Liver (tissue), 9 donors: Measurements from ENCODE around the gene NR4A1. TPM values are rescaled to one million over a fixed set of nuclear protein-coding genes. Genes with fewer than 3 reads are reported as not detected.

Source experiments
- DNase-seq: peaks from one replicate; pipeline ENCODE4 v3.0.0-alpha.2; 2017; ENCODE audit warnings: low spot score
- H3K27ac ChIP-seq, 2 donors: one replicate each; pipeline ENCODE4 v1.7.0; 2013; ENCODE audit warnings: inconsistent platforms in 2 of 2, low read length in 2 of 2, control low read depth in 1 of 2, low read depth in 1 of 2, mild to moderate bottlenecking in 1 of 2
- H3K27me3 ChIP-seq, 4 donors: one replicate each; pipeline versions ENCODE4 v1.6.1 to v1.7.0; 2013; ENCODE audit warnings: low read length in 3 of 4, inconsistent platforms in 1 of 4, mild to moderate bottlenecking in 1 of 4, moderate library complexity in 1 of 4; ENCODE audit not compliant: control insufficient read depth in 4 of 4, insufficient read depth in 4 of 4
- H3K36me3 ChIP-seq, 4 donors: one replicate each; pipeline versions ENCODE4 v1.6.1 to v1.7.0; 2013; ENCODE audit warnings: low read length in 3 of 4, mild to moderate bottlenecking in 3 of 4, low read depth in 1 of 4, moderate library complexity in 1 of 4; ENCODE audit not compliant: control insufficient read depth in 4 of 4, insufficient read depth in 3 of 4
- H3K4me1 ChIP-seq, 4 donors: one replicate each; pipeline versions ENCODE4 v1.6.1 to v1.7.0; 2013; ENCODE audit warnings: low read length in 3 of 4, mild to moderate bottlenecking in 3 of 4, moderate library complexity in 1 of 4; ENCODE audit not compliant: control insufficient read depth in 4 of 4, insufficient read depth in 4 of 4
- H3K4me3 ChIP-seq, 3 donors: one replicate each; pipeline versions ENCODE4 v1.6.1 to v1.7.0; 2013; ENCODE audit warnings: low read length in 3 of 3, control low read depth in 1 of 3, low read depth in 1 of 3, mild to moderate bottlenecking in 1 of 3
- H3K9ac ChIP-seq, 2 donors: one replicate each; pipeline ENCODE4 v1.7.0; 2013; ENCODE audit warnings: low read length in 2 of 2, mild to moderate bottlenecking in 2 of 2, moderate library complexity in 2 of 2, control low read depth in 1 of 2, low read depth in 1 of 2
- H3K9me3 ChIP-seq, 4 donors: one replicate each; pipeline versions ENCODE4 v1.6.1 to v1.7.0; 2013; ENCODE audit warnings: low read length in 3 of 4; ENCODE audit not compliant: control insufficient read depth in 4 of 4
- ATF3 ChIP-seq: IDR thresholded peaks from 2 replicates; pipeline ENCODE4 v1.6.1; 2016; ENCODE audit warnings: antibody characterized with exemption
- CTCF ChIP-seq: fragments of 150-350 bp; IDR thresholded peaks from 2 replicates; pipeline ENCODE4 v1.5.1; 2017; ENCODE audit warnings: improper control_type of control experiment, low read depth, low read length; ENCODE audit not compliant: missing input control
- EGR1 ChIP-seq, 2 donors: IDR thresholded peaks; 2 replicates each; pipeline ENCODE4 v1.6.1; 2016 to 2018; ENCODE audit warnings: antibody characterized with exemption in 2 of 2, low read depth in 2 of 2
- FOXA1 ChIP-seq: IDR thresholded peaks from 2 replicates; pipeline ENCODE4 v1.6.1; 2016; ENCODE audit warnings: antibody characterized with exemption
- FOXA2 ChIP-seq: IDR thresholded peaks from 2 replicates; pipeline ENCODE4 v1.6.1; 2016; ENCODE audit warnings: antibody characterized with exemption
- GABPA ChIP-seq, 2 donors: IDR thresholded peaks in 1 of 2; conservative IDR thresholded peaks in 1 of 2; 2 replicates each; pipeline ENCODE4 v1.6.1; 2016; ENCODE audit warnings: antibody characterized with exemption in 2 of 2, mild to moderate bottlenecking in 1 of 2, moderate library complexity in 1 of 2
- HNF4A ChIP-seq, 2 donors: conservative IDR thresholded peaks; 2 replicates each; pipeline ENCODE4 v1.6.1; 2016; ENCODE audit warnings: antibody characterized with exemption in 2 of 2, mild to moderate bottlenecking in 2 of 2
- HNF4G ChIP-seq: IDR thresholded peaks from 2 replicates; pipeline ENCODE4 v1.6.1; 2016; ENCODE audit warnings: antibody characterized with exemption
- JUND ChIP-seq, 2 donors: IDR thresholded peaks; 2 replicates each; pipeline ENCODE4 v1.6.1; 2016; ENCODE audit warnings: antibody characterized with exemption in 2 of 2
- MAX ChIP-seq: IDR thresholded peaks from 2 replicates; pipeline ENCODE4 v1.6.1; 2016; ENCODE audit warnings: antibody characterized with exemption
- NR2F2 ChIP-seq: IDR thresholded peaks from 2 replicates; pipeline ENCODE4 v1.6.1; 2016; ENCODE audit warnings: antibody characterized with exemption
- RAD21 ChIP-seq, 2 donors: IDR thresholded peaks; 2 replicates each; pipeline ENCODE4 v1.6.1; 2016; ENCODE audit warnings: antibody characterized with exemption in 2 of 2, mild to moderate bottlenecking in 2 of 2
- REST ChIP-seq: IDR thresholded peaks from 2 replicates; pipeline ENCODE4 v1.6.1; 2016; ENCODE audit warnings: antibody characterized with exemption, mild to moderate bottlenecking
- RXRA ChIP-seq, 2 donors: IDR thresholded peaks; 2 replicates each; pipeline ENCODE4 v1.6.1; 2017 to 2018; ENCODE audit warnings: antibody characterized with exemption in 2 of 2, mild to moderate bottlenecking in 1 of 2
- SP1 ChIP-seq: IDR thresholded peaks from 2 replicates; pipeline ENCODE4 v1.6.1; 2018; ENCODE audit warnings: antibody characterized with exemption, mild to moderate bottlenecking
- TAF1 ChIP-seq: conservative IDR thresholded peaks from 2 replicates; pipeline ENCODE4 v1.6.1; 2016; ENCODE audit warnings: antibody characterized with exemption, mild to moderate bottlenecking
- YY1 ChIP-seq: IDR thresholded peaks from 2 replicates; pipeline ENCODE4 v1.6.1; 2016; ENCODE audit warnings: antibody characterized with exemption, mild to moderate bottlenecking
- ZBTB33 ChIP-seq: IDR thresholded peaks from 2 replicates; pipeline ENCODE4 v1.6.1; 2016; ENCODE audit warnings: antibody characterized with exemption
- WGBS: extraction: QIAGEN DNeasy Blood & Tissue Kit; methylation state at CpG from one replicate; pipeline ENCODE4 v1.1.7; 2013; 5-methylcytosine and 5-hydroxymethylcytosine counted together
- polyA plus RNA-seq, 2 donors: library from polyadenylated mRNA; stranded (reverse) in 1 of 2; unstranded in 1 of 2; fragments of 200-250 nt in 1 of 2; fragments of >200 nt in 1 of 2; fragmentation: Nextera tagmentation in 1 of 2; extraction: Ambion mirVana in 1 of 2; gene quantifications; one replicate each; pipeline versions ENCODE4 v1.2.1 to v1.2.3, GENCODE V29; 2013 to 2015
- total RNA-seq, 2 donors: library from RNA; depleted of rRNA; stranded (reverse); fragments of >200 nt; gene quantifications; one replicate each; pipeline ENCODE4 v1.2.3, GENCODE V29; 2014
- donor health status: healthy.
- donor health status: healthy.
- donor health status: healthy.
- donor health status: healthy.
- donor health status: healthy.

NR4A1 gene
- total and polyA plus RNA-seq, 4 donors: 0.79 to 5.8 (median 3.4) TPM

GRCh38 chr12:52045794-52046199 is 5.4 kb upstream of the NR4A1 start:
- Histone ChIP-seq H3K4me3 (no peak overlapping the region), H3K27me3 (no peaks in the 10 kb centered on the region), H3K4me1 (peaks cover 0 to 11% (median 10%) of the 10 kb centered on the region in 4 donors), H3K27ac (peak overlapping the region; percentile 32 to 62), H3K9me3 (no peaks in the 10 kb centered on the region), H3K9ac (no peak overlapping the region), H3K36me3 (no peaks in the 10 kb centered on the region)
- no peak for DNase-seq
- TF ChIP-seq RXRA (IDR thresholded peaks at IDR 0.05): no peak
- no peak for TF ChIP-seq HNF4A (conservative IDR thresholded peaks at IDR 0.05)
- no peak for TF ChIP-seq FOXA1
- no peak for TF ChIP-seq CTCF
- TF ChIP-seq MAX: no peak
- TF ChIP-seq EGR1 (IDR thresholded peaks at IDR 0.05; ENCODE audit: low read depth in 2 of 2): no peak
- TF ChIP-seq JUND (IDR thresholded peaks at IDR 0.05): no peak
- no peak for TF ChIP-seq YY1
- TF ChIP-seq GABPA (IDR thresholded peaks at IDR 0.05 in 1 of 2, conservative IDR thresholded peaks at IDR 0.05 in 1 of 2): no peak
- TF ChIP-seq ZBTB33: no peak
- TF ChIP-seq HNF4G: no peak
- peak; percentile 48 for TF ChIP-seq SP1
- TF ChIP-seq NR2F2: peak; percentile 93
- TF ChIP-seq ATF3: no peak
- no peak for TF ChIP-seq RAD21 (IDR thresholded peaks at IDR 0.05)
- TF ChIP-seq REST: no peak
- no peak for TF ChIP-seq FOXA2
- TF ChIP-seq TAF1: no peak
- 49% methylated on average over 4 of the region's 4 CpGs for WGBS
